Measurements from ENCODE around the gene PACS2. TPM values are rescaled to one million over a fixed set of nuclear protein-coding genes. Genes with fewer than 3 reads are reported as not detected.
A peak's percentile ranks its signal among the peaks of the same experiment; 100 is the strongest.

PACS2 gene
- total RNA-seq, 1 experiment from 2014 or later: 100 TPM

DNA sequence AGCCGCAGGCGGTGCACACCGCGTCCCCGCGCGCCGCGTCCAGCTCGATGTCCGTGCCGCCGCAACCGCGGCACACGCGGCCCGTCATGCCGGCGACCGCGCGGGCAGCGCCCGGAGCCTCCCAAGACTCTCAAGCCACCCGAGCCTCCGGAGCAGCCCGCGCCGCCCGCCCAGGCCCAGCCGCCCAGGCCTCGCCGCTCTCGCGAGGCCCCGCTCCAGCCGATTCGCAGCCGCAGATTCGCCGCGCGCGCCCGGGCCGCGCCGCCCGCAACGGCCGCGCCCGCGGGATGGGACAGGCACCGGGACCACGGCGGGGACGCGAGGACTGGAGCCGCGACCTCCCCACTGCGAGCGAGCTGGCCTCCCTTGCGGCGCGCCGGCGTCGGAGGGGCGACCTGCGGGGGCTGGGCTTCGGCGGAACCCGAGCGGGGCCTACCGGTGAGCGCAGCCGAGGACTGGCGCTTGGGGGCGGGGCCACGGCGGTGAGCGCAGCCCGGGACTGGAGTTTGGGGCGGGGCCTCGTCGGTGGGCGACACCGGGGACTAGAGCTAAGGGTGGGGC lies 13.9 kb upstream of the PACS2 start, which contains the start of gene BRF1:
TSS of gene BRF1 (minus strand) at position 460 of the 561 bp plus-strand sequence. CDS start at position 88, 372 bp downstream.
- peak within 1 kb of the TSS; percentile 98 for H3K27ac Mint-ChIP-seq
- DNase-seq (ENCODE audit: low spot score) (peak; percentile 98), ATAC-seq (peak; percentile 89)
- peaks cover 40% of the 10 kb centered on the region for H3K27me3 Mint-ChIP-seq (ENCODE audit: low read depth)
- peaks cover 13% of the 10 kb centered on the region for H3K4me1 Mint-ChIP-seq
- TF ChIP-seq ZNF121 (CRISPR knock-in tag; IDR thresholded peaks at IDR 0.05) (0 out of 2 replicates have a peak, but pooled peaks have one; percentile 9), SMAD3 (CRISPR knock-in tag; IDR thresholded peaks at IDR 0.05; ENCODE audit: borderline replicate concordance) (peak; percentile 39; the same call in 1 of the 2 replicates), NFYB (CRISPR knock-in tag; conservative IDR thresholded peaks at IDR 0.05; ENCODE audit: low read depth) (no peak), CBFB (CRISPR knock-in tag; IDR thresholded peaks at IDR 0.05; ENCODE audit: low read depth) (no peak), TCF7 (CRISPR knock-in tag; IDR thresholded peaks at IDR 0.05; ENCODE audit: low read depth) (peak; percentile 76; the same call in 1 of the 2 replicates), ZNF423 (CRISPR knock-in tag; IDR thresholded peaks at IDR 0.05) (0 out of 2 replicates have a peak, but pooled peaks have one; percentile 1), FOXK1 (CRISPR knock-in tag; IDR thresholded peaks at IDR 0.05) (no peak), ATF1 (CRISPR knock-in tag; IDR thresholded peaks at IDR 0.05) (0 out of 2 replicates have a peak, but pooled peaks have one; percentile 8), TEAD1 (CRISPR knock-in tag; IDR thresholded peaks at IDR 0.05) (peak; percentile 52; the same call in 1 of the 2 replicates), ZNF263 (CRISPR knock-in tag; IDR thresholded peaks at IDR 0.05; ENCODE audit: low read depth) (0 out of 2 replicates have a peak, but pooled peaks have one; percentile 46), HMGA2 (CRISPR knock-in tag; IDR thresholded peaks at IDR 0.05) (no peak), SP1 (CRISPR knock-in tag; conservative IDR thresholded peaks at IDR 0.05) (peak; percentile 60; the same call in 1 of the 2 replicates), KAT7 (CRISPR knock-in tag; IDR thresholded peaks at IDR 0.05; ENCODE audit: borderline replicate concordance) (peak; percentile 97)
- TF ChIP-seq, protein P1, sequence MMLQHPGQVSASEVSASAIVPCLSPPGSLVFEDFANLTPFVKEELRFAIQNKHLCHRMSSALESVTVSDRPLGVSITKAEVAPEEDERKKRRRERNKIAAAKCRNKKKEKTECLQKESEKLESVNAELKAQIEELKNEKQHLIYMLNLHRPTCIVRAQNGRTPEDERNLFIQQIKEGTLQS (CRISPR knock-in tag; conservative IDR thresholded peaks at IDR 0.05): no peak
- TF ChIP-seq, protein P2, sequence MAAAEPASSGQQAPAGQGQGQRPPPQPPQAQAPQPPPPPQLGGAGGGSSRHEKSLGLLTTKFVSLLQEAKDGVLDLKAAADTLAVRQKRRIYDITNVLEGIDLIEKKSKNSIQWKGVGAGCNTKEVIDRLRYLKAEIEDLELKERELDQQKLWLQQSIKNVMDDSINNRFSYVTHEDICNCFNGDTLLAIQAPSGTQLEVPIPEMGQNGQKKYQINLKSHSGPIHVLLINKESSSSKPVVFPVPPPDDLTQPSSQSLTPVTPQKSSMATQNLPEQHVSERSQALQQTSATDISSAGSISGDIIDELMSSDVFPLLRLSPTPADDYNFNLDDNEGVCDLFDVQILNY (CRISPR knock-in tag; IDR thresholded peaks at IDR 0.05): peak; percentile 48; the same call in 1 of the 2 replicates
- TF ChIP-seq, protein P3, sequence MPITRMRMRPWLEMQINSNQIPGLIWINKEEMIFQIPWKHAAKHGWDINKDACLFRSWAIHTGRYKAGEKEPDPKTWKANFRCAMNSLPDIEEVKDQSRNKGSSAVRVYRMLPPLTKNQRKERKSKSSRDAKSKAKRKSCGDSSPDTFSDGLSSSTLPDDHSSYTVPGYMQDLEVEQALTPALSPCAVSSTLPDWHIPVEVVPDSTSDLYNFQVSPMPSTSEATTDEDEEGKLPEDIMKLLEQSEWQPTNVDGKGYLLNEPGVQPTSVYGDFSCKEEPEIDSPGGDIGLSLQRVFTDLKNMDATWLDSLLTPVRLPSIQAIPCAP (CRISPR knock-in tag; IDR thresholded peaks at IDR 0.05): no peak
- TF ChIP-seq, protein P4, sequence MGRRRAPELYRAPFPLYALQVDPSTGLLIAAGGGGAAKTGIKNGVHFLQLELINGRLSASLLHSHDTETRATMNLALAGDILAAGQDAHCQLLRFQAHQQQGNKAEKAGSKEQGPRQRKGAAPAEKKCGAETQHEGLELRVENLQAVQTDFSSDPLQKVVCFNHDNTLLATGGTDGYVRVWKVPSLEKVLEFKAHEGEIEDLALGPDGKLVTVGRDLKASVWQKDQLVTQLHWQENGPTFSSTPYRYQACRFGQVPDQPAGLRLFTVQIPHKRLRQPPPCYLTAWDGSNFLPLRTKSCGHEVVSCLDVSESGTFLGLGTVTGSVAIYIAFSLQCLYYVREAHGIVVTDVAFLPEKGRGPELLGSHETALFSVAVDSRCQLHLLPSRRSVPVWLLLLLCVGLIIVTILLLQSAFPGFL (CRISPR knock-in tag; IDR thresholded peaks at IDR 0.05; ENCODE audit: borderline replicate concordance): no peak
- peaks cover 5% of the 10 kb centered on the region; the same call in 1 of the 2 replicates for H3K36me3 Mint-ChIP-seq
- ChIA-PET POLR2A (interaction anchor here (0.6 to 2.4 kb wide), 5 partner anchors 8 to 475 kb away, joined by 4 to 10 read pairs (median 5); partner anchors contain the start of genes BTBD6 and PACS2), CTCF (interaction anchor here (0.6 to 2.0 kb wide), 18 partner anchors 9 to 958 kb away, joined by 3 to 12 read pairs (median 5); partner anchors contain the start of genes BTBD6, NUDT14 and PACS2)
- peak within 1 kb of the TSS; percentile 91 for H3K4me3 Mint-ChIP-seq
- peaks cover 5% of the 10 kb centered on the region; the same call in 1 of the 2 replicates for H3K9me3 Mint-ChIP-seq

DNA sequence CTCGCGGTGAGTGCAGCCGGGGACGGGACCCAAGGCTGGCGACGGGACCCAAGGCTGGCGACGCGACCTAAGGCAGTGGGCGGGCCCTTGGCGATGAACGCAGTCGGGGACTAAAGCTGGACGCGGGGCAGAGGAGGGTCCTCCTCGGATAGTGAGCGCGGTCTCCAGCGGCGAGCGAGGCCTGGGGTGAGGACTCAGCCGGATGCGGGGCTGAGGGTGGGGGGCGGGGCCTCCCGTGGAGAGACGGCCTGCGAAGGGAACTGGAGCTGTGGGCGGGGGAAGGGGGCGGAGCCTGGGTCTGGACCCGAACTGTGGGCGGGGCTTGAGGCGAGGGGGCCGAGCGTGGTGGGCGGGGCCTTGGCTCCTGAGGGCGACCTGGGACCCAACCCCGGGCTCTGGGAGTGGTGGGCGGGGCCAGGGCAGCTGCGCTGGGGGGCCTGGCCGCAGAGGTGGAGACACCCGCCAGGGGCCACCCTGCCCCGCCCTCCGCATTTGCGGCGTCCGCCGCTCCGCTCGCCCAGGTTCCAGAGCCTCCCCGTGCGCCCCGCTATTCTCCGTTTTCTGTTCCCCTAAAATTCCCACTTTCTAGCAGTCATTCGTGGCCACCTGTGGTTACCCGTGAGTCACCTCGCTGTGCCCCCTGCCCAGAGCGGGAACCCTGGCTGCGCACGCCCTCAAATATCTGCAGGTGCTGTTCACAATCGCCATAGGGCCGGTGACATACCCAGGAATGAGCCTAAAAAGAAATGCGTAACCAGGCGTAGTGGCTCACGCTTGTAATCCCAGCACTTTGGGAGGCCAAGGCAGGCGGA lies 13.2 kb upstream of the PACS2 start:
- Mint-ChIP-seq H3K4me1 (peaks cover 13% of the 10 kb centered on the region), H3K27me3 (ENCODE audit: low read depth) (peaks cover 40% of the 10 kb centered on the region), H3K9me3 (peaks cover 5% of the 10 kb centered on the region; the same call in 1 of the 2 replicates), H3K36me3 (peaks cover 5% of the 10 kb centered on the region; the same call in 1 of the 2 replicates), H3K4me3 (peak overlapping the region; percentile 91), H3K27ac (peak overlapping the region; percentile 98)
- CTCF ChIA-PET: interaction anchor here (0.6 to 2.0 kb wide), 20 partner anchors 10 to 959 kb away, joined by 3 to 12 read pairs (median 5); partner anchors contain the start of genes BTBD6, NUDT14 and PACS2
- peak; percentile 84 for ATAC-seq
- POLR2A ChIA-PET: interaction anchor here (0.6 to 2.4 kb wide), 6 partner anchors 9 to 475 kb away, joined by 4 to 10 read pairs (median 4); partner anchors contain the start of genes BTBD6 and PACS2
- peak; percentile 100 for DNase-seq (ENCODE audit: low spot score)
- TF ChIP-seq KAT7 (CRISPR knock-in tag; IDR thresholded peaks at IDR 0.05; ENCODE audit: borderline replicate concordance) (no peak), SP1 (CRISPR knock-in tag; conservative IDR thresholded peaks at IDR 0.05) (0 out of 2 replicates have a peak, but pooled peaks have one; percentile 29), ZNF423 (CRISPR knock-in tag; IDR thresholded peaks at IDR 0.05) (peak; percentile 63; the same call in 1 of the 2 replicates), FOXK1 (CRISPR knock-in tag; IDR thresholded peaks at IDR 0.05) (no peak), GTF2I (CRISPR knock-in tag; conservative IDR thresholded peaks at IDR 0.05) (0 out of 2 replicates have a peak, but pooled peaks have one; percentile 8)
- TF ChIP-seq, protein P2 (CRISPR knock-in tag; IDR thresholded peaks at IDR 0.05): peak; percentile 62; the same call in 1 of the 2 replicates
- TF ChIP-seq, protein P5, sequence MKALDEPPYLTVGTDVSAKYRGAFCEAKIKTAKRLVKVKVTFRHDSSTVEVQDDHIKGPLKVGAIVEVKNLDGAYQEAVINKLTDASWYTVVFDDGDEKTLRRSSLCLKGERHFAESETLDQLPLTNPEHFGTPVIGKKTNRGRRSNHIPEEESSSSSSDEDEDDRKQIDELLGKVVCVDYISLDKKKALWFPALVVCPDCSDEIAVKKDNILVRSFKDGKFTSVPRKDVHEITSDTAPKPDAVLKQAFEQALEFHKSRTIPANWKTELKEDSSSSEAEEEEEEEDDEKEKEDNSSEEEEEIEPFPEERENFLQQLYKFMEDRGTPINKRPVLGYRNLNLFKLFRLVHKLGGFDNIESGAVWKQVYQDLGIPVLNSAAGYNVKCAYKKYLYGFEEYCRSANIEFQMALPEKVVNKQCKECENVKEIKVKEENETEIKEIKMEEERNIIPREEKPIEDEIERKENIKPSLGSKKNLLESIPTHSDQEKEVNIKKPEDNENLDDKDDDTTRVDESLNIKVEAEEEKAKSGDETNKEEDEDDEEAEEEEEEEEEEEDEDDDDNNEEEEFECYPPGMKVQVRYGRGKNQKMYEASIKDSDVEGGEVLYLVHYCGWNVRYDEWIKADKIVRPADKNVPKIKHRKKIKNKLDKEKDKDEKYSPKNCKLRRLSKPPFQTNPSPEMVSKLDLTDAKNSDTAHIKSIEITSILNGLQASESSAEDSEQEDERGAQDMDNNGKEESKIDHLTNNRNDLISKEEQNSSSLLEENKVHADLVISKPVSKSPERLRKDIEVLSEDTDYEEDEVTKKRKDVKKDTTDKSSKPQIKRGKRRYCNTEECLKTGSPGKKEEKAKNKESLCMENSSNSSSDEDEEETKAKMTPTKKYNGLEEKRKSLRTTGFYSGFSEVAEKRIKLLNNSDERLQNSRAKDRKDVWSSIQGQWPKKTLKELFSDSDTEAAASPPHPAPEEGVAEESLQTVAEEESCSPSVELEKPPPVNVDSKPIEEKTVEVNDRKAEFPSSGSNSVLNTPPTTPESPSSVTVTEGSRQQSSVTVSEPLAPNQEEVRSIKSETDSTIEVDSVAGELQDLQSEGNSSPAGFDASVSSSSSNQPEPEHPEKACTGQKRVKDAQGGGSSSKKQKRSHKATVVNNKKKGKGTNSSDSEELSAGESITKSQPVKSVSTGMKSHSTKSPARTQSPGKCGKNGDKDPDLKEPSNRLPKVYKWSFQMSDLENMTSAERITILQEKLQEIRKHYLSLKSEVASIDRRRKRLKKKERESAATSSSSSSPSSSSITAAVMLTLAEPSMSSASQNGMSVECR (CRISPR knock-in tag; IDR thresholded peaks at IDR 0.05; ENCODE audit: borderline replicate concordance): no peak; the same call in 1 of the 2 replicates
- TF ChIP-seq, protein P6, sequence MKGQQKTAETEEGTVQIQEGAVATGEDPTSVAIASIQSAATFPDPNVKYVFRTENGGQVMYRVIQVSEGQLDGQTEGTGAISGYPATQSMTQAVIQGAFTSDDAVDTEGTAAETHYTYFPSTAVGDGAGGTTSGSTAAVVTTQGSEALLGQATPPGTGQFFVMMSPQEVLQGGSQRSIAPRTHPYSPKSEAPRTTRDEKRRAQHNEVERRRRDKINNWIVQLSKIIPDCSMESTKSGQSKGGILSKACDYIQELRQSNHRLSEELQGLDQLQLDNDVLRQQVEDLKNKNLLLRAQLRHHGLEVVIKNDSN (CRISPR knock-in tag; IDR thresholded peaks at IDR 0.05): no peak
